Peyer's patch (tissue), 4 donors: Measurements from ENCODE around the gene PCDHA4.
"Not testable (repeated sequence)": the region's sequence is repeated elsewhere in the genome, so short reads cannot be mapped to it uniquely, and the experiment has no call there.

ENCODE experiments used
- CTCF ChIP-seq, 6 experiments: fragments of 450-650 bp in 4 of 6; fragments of 200-600 bp in 2 of 6; sonication (generic) in 1 of 6; IDR thresholded peaks; one replicate each; pipeline ENCODE4 v1.5.1; 2017 to 2019; ENCODE audit warnings: antibody characterized with exemption in 6 of 6, mild to moderate bottlenecking in 3 of 6, moderate library complexity in 1 of 6
- POLR2A ChIP-seq, 2 donors: fragments of 450-650 bp; IDR thresholded peaks; one replicate each; pipeline ENCODE4 v1.5.1; 2017; ENCODE audit warnings: antibody characterized with exemption in 2 of 2, mild to moderate bottlenecking in 2 of 2, moderate library complexity in 2 of 2

GRCh38 chr5:140787849-140788504 lies 18.9 kb upstream of the PCDHA4 start:
- TF ChIP-seq CTCF, POLR2A (IDR thresholded peaks at IDR 0.05): not testable (repeated sequence)
